Astrocyte (in vitro differentiated cells and primary cell): ENCODE measurements around the gene G6PC3. TPM values are rescaled to one million over a fixed set of nuclear protein-coding genes. Genes with fewer than 3 reads are reported as not detected.

Experiments
- DNase-seq: peaks from one replicate; pipeline ENCODE4 v3.0.0-alpha.2; 2010; ENCODE audit warnings: low read depth
- FAIRE-seq: peaks from 2 replicates; lab custom pipeline; 2011; peaks lifted over from hg19 to GRCh38; lab: Jason Lieb, UNC
- H2AFZ ChIP-seq: 2 replicates; pipeline ENCODE4 v1.6.0; 2012; ENCODE audit warnings: low read depth, low read length, inconsistent platforms
- H3K27ac ChIP-seq: 2 replicates; pipeline ENCODE4 v1.5.1; 2011; ENCODE audit warnings: low read depth, low read length, inconsistent platforms
- H3K27me3 ChIP-seq: 2 replicates; pipeline ENCODE4 v1.6.0; 2011; ENCODE audit warnings: low read length, inconsistent platforms; ENCODE audit not compliant: insufficient read depth
- H3K36me3 ChIP-seq: 2 replicates; pipeline ENCODE4 v1.5.1; 2011; ENCODE audit warnings: low read length, inconsistent platforms; ENCODE audit not compliant: insufficient read depth
- H3K4me1 ChIP-seq: 2 replicates; pipeline ENCODE4 v1.5.1; 2011; ENCODE audit warnings: low read length, inconsistent platforms; ENCODE audit not compliant: insufficient read depth
- H3K4me2 ChIP-seq: 2 replicates; pipeline ENCODE4 v1.6.0; 2012; ENCODE audit warnings: low read length, inconsistent platforms
- H3K4me3 ChIP-seq: 2 replicates; pipeline ENCODE4 v1.5.1; 2011; ENCODE audit warnings: low read depth, mild to moderate bottlenecking, low read length, inconsistent platforms; ENCODE audit not compliant: insufficient read depth
- H3K79me2 ChIP-seq: 2 replicates; pipeline ENCODE4 v1.6.0; 2012; ENCODE audit warnings: mild to moderate bottlenecking, low read length, inconsistent platforms; ENCODE audit not compliant: insufficient read depth
- H3K9ac ChIP-seq: 2 replicates; pipeline ENCODE4 v1.6.0; 2012; ENCODE audit warnings: mild to moderate bottlenecking, low read length, inconsistent platforms
- H3K9me3 ChIP-seq: 2 replicates; pipeline ENCODE4 v1.5.1; 2012; ENCODE audit warnings: low read depth, mild to moderate bottlenecking, low read length, inconsistent platforms; ENCODE audit not compliant: insufficient read depth
- H4K20me1 ChIP-seq: 2 replicates; pipeline ENCODE4 v1.6.0; 2012; ENCODE audit warnings: low read length, inconsistent platforms; ENCODE audit not compliant: insufficient read depth
- H3K27ac Mint-ChIP-seq: one replicate; pipeline ENCODE4 v1.8.0; 2021; ENCODE audit warnings: mild to moderate bottlenecking, mixed read lengths; ENCODE audit not compliant: unreplicated experiment
- H3K27me3 Mint-ChIP-seq: one replicate; pipeline ENCODE4 v1.8.0; 2021; ENCODE audit warnings: low read depth, mixed read lengths; ENCODE audit not compliant: unreplicated experiment
- H3K36me3 Mint-ChIP-seq: one replicate; pipeline ENCODE4 v1.8.0; 2021; ENCODE audit warnings: low read depth, mixed read lengths; ENCODE audit not compliant: unreplicated experiment
- H3K4me1 Mint-ChIP-seq: one replicate; pipeline ENCODE4 v1.8.0; 2021; ENCODE audit warnings: low read depth, mixed read lengths; ENCODE audit not compliant: unreplicated experiment
- H3K4me3 Mint-ChIP-seq: one replicate; pipeline ENCODE4 v1.8.0; 2021; ENCODE audit warnings: mild to moderate bottlenecking, moderate library complexity, mixed read lengths; ENCODE audit not compliant: unreplicated experiment
- H3K9me3 Mint-ChIP-seq: one replicate; pipeline ENCODE4 v1.8.0; 2021; ENCODE audit warnings: mild to moderate bottlenecking, mixed read lengths; ENCODE audit not compliant: unreplicated experiment
- EZH2 ChIP-seq: IDR thresholded peaks from 2 replicates; pipeline ENCODE4 v1.6.1; 2012; ENCODE audit warnings: mild to moderate bottlenecking, low read length, inconsistent platforms; ENCODE audit not compliant: insufficient read depth
- total RNA-seq: library from RNA; stranded (reverse); gene quantifications from 2 replicates; pipeline ENCODE4 v1.2.1, GENCODE V29; 2021
- TF ChIP-seq, protein P1 (sequence below): IDR thresholded peaks from 2 replicates; pipeline ENCODE4 v1.5.1; 2011; ENCODE audit warnings: low read depth, mild to moderate bottlenecking, inconsistent platforms, low read length, moderate library complexity; ENCODE audit not compliant: insufficient read depth

G6PC3 gene
- total RNA-seq, 1 donor from 2014 or later = 94.5 TPM

- H3K4me2 ChIP-seq = no peak overlapping the region
- Mint-ChIP-seq H3K36me3 (peaks cover 19% of the 10 kb centered on the region), H3K4me1 (peaks cover 27% of the 10 kb centered on the region), H3K9me3 (no peaks in the 10 kb centered on the region), H3K27me3 (no peaks in the 10 kb centered on the region), H3K27ac (no peak overlapping the region), H3K4me3 (no peak overlapping the region)
- no peak overlapping the region for H2AFZ ChIP-seq
- no peaks in the 10 kb centered on the region for H3K9me3 ChIP-seq
- no peaks in the 10 kb centered on the region for H3K79me2 ChIP-seq
- no peak overlapping the region for H3K4me3 ChIP-seq
- H3K27ac ChIP-seq = no peak overlapping the region
- peaks cover 30% of the 10 kb centered on the region for H3K4me1 ChIP-seq
- H3K27me3 ChIP-seq = no peaks in the 10 kb centered on the region
- no peaks in the 10 kb centered on the region for H3K36me3 ChIP-seq
- no peak for FAIRE-seq
- no peaks in the 10 kb centered on the region for H4K20me1 ChIP-seq
- no peak overlapping the region for H3K9ac ChIP-seq
- no peak for TF ChIP-seq EZH2
- TF ChIP-seq, protein P1, sequence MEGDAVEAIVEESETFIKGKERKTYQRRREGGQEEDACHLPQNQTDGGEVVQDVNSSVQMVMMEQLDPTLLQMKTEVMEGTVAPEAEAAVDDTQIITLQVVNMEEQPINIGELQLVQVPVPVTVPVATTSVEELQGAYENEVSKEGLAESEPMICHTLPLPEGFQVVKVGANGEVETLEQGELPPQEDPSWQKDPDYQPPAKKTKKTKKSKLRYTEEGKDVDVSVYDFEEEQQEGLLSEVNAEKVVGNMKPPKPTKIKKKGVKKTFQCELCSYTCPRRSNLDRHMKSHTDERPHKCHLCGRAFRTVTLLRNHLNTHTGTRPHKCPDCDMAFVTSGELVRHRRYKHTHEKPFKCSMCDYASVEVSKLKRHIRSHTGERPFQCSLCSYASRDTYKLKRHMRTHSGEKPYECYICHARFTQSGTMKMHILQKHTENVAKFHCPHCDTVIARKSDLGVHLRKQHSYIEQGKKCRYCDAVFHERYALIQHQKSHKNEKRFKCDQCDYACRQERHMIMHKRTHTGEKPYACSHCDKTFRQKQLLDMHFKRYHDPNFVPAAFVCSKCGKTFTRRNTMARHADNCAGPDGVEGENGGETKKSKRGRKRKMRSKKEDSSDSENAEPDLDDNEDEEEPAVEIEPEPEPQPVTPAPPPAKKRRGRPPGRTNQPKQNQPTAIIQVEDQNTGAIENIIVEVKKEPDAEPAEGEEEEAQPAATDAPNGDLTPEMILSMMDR = no peak
- DNase-seq = no peak
Observed at GRCh38 chr17:44084921-44085320, 14.4 kb downstream of the G6PC3 start.

GRCh38 chr17:44085908-44086307, 15.4 kb downstream of the G6PC3 start:
- H3K4me2 ChIP-seq = peak overlapping the region; percentile 67
- no peak for FAIRE-seq

More at GRCh38 chr17:44085908-44086307, 15.4 kb downstream of the G6PC3 start:
- Mint-ChIP-seq H3K27ac (peak overlapping the region; percentile 83), H3K9me3 (no peaks in the 10 kb centered on the region), H3K36me3 (peaks cover 18% of the 10 kb centered on the region), H3K4me1 (peaks cover 27% of the 10 kb centered on the region), H3K27me3 (no peaks in the 10 kb centered on the region), H3K4me3 (peak overlapping the region; percentile 73)
- H3K4me1 ChIP-seq = peaks cover 30% of the 10 kb centered on the region
- H3K27me3 ChIP-seq = no peaks in the 10 kb centered on the region
- peak overlapping the region; percentile 73 for H3K27ac ChIP-seq
- H3K4me3 ChIP-seq = no peak overlapping the region
- H2AFZ ChIP-seq = no peak overlapping the region
- TF ChIP-seq EZH2 = no peak
- TF ChIP-seq, protein P1 = no peak
- no peaks in the 10 kb centered on the region for H3K9me3 ChIP-seq
- H3K36me3 ChIP-seq = peaks cover 1% of the 10 kb centered on the region
- no peak for DNase-seq
- H4K20me1 ChIP-seq = no peaks in the 10 kb centered on the region
- H3K79me2 ChIP-seq = no peaks in the 10 kb centered on the region
- H3K9ac ChIP-seq = peak overlapping the region; percentile 79
